ENCODE data around the gene RBFOX2.

Gene RBFOX2

DNA sequence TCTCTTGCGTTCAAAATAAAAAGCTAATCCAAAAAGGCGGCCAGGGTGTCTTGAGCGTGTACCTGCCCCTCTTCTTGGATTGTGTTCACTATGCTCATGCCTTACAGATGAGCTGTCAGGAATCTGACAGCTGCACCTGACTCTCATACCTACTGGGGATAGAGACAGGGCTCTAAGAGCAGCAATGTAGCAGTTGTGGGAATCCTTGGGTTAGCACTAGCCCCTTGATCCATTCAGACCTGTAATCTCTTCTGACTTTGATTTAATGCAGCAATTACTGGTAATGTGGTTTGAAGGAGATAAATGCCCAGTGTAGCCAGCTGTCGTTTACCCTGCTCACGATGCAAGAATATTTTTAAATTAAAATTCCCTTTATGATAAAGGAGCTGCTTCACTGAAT, 165.2 kb downstream of the RBFOX2 start:
- no peak for DNase-seq (ENCODE audit: low spot score)

DNA sequence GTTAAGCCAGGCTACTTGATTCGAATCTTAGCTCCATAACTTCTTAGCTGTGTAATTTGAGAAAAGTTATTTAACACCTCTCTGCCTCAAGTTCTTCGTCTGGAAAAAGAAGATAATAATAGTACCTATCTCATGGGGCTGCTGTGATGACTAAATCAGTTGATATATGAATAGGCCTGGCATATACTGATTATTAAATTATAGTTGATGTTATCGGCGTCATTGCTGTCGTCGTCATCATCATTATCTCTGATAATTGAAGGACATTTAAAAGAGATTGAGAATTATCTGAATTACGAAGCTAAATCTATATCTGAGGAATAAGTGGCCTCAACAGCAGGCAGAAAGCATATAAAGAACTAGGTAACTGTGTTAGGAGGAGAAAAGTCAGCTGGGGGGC, 165.9 kb downstream of the RBFOX2 start:
- DNase-seq (ENCODE audit: low spot score) = no peak

DNA sequence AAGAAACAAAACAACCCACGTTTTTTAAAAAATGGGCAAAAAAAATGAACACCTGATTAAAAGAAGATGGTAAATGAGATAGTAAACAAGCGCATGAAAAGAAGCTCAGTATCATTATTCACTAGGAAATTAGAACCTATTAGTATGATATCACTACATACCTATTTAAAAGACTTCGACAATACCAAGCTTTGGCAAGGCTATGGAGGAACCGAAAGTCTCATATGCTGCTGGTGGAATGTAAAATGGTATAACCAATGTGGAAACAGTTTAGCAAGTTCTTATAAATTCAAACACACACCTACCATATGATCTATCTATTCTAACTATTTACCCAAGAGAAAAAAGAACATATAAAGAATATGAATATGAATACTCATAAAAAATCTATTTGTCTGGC, 167.2 kb downstream of the RBFOX2 start:
- no peak for DNase-seq (ENCODE audit: low spot score)

GRCh38 chr22:35860837-35861236, 167.8 kb downstream of the RBFOX2 start:
- no peak for DNase-seq (ENCODE audit: low spot score)

GRCh38 chr22:35860087-35860733, 168.4 kb downstream of the RBFOX2 start:
- DNase-seq (ENCODE audit: low spot score) = no peak

- DNase-seq (ENCODE audit: low spot score) = no peak
Measured at GRCh38 chr22:35854334-35854733, 174.3 kb downstream of the RBFOX2 start.

DNA sequence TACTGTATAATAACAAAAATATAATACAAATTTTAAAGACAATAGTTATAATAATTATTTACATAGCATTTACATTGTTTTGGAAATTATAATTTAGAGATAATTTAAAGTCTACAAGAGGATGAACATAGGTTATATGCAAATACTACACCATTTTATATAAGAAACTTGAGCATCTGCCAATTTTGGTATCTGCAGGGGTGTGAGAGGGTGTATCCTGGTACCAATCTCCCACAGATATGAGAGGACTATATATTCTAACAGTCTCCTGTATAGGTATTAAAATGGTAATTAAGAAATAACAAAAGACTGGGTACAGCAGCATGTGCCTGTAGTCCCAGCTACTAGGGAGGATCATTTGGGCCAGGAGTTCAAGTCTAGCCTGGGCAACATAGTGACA, 176.5 kb downstream of the RBFOX2 start:
- no peak for DNase-seq (ENCODE audit: low spot score)

DNA sequence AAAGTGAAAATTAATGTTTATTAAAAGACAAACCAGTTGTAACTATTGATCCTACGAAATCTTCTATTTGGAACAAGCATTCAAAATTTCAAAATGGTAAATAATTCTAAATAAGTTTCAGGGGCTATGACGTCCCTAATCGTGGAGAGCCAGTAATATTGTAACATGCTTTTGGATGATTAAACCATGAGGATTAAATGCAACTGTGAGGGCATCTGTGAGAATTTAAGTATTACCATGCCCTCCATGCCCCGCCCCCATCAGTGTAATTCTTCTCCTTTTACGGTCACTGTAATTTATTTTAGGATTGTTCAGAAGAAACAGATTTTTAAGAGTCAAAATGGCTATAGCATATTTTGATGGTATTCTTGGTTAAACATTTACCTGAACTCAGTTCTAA, 177.8 kb downstream of the RBFOX2 start:
- no peak for DNase-seq (ENCODE audit: low spot score)

- no peak for DNase-seq (ENCODE audit: low spot score)
Measured at GRCh38 chr22:35846804-35847203, 181.8 kb downstream of the RBFOX2 start.

DNA sequence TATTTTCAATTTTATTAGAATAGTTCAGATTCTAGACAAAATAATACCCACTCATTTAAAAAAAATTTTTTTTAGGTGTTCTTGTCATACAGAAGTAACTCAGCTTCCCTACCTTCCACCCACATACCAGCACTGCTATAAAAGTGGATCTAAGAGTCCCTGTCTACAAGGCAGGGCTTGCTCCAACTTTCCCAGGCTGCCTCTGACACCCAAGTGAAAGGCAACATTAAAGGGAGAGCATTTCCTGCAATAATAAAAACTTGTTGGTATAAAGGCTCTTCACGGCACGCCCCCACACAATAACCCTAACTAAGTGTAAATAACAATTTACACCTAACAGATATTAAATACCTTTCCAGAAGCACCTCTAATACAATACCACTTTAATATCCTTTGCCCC, 183.7 kb downstream of the RBFOX2 start:
- no peak for DNase-seq (ENCODE audit: low spot score)

GRCh38 chr22:35842954-35843353, 185.7 kb downstream of the RBFOX2 start:
- no peak for DNase-seq (ENCODE audit: low spot score)

GRCh38 chr22:35842519-35842913, 186.1 kb downstream of the RBFOX2 start:
- no peak for DNase-seq (ENCODE audit: low spot score)

DNA sequence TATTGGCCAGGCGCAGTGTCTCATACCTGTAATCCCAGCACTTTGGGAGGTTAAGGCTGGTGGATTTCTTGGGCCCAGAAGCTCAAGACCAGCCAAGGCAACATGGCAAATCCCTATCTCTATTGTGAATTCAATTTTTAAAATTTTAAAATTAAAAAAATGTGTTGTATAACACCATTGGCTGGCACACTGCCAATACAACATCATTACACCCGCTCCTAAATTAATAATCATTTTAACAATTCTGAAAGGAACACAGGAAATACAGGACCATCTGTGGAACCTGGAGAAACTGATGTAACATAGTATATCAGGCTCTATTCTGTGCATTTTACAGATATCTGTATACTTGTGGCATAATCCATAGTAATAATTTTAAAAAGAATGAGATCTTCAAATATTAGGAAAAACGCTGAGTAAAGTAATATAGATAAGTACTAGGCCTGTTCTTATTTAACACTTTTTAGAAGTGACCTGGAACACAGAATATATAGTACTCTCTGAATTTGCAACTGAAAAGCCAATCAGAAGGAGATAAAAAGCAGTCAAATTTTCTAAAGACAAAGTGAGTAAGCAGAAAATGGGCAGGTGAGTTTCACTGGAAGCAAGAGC, 186.6 kb downstream of the RBFOX2 start:
- no peak for DNase-seq (ENCODE audit: low spot score)

GRCh38 chr22:35840302-35840739, 188.3 kb downstream of the RBFOX2 start:
- peak; percentile 63 for DNase-seq (ENCODE audit: low spot score)

DNA sequence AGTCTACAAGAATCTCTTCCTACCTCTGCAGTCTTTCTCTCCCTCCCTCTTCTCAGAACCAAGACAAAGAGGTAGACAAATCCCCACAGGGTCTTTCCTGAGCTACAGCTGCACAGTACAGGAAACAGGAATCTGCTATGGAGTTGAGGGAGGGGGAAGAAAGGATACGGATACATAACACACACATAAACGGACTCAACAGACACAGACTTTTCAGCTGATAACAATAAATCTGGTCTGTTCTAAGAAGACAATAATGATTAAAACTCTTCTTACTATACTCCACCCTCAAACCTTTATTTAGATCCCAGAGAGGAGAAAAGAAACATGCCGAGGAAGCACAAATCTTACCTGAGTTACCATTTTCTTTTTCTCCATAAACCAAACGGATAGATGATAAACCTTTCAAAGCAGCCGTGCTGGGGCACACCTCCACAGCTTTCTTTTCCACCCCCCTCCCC, 188.8 kb downstream of the RBFOX2 start:
- DNase-seq (ENCODE audit: low spot score) = peak; percentile 30

- peak; percentile 60 for DNase-seq (ENCODE audit: low spot score)
Measured at GRCh38 chr22:35838855-35839576, 189.6 kb downstream of the RBFOX2 start.

DNA sequence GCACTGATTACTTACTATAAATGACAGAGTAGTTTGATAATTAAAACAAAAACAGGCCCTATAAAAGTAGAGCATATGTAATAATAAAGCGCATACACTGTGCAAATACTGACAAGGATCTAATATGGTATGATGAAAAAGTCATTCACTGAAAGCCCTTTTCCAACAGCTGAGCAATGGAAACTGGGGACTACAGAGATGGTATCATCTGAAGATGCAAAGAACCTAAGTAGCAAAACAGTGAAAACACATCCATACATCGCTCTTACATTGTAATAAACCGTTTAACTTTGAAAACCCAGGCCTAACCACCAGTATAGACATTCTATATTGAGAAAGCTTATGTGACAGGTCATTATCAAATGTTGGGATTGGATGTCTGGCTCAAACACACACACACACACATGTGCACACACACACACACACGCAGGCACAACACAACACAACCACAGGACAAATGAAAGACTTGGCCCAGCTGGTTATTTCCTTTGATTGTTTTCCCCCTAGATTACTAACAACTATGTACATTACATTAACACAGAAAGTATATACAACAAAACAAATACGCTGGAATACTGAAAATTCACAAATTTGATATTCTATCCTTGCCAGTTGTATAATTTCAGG, 191.4 kb downstream of the RBFOX2 start:
- DNase-seq (ENCODE audit: low spot score) = no peak

- DNase-seq (ENCODE audit: low spot score) = peak; percentile 64
Measured at GRCh38 chr22:35835998-35836691, 192.5 kb downstream of the RBFOX2 start.

- no peak for DNase-seq (ENCODE audit: low spot score)
Measured at GRCh38 chr22:35835267-35835997, 193.2 kb downstream of the RBFOX2 start.

DNA sequence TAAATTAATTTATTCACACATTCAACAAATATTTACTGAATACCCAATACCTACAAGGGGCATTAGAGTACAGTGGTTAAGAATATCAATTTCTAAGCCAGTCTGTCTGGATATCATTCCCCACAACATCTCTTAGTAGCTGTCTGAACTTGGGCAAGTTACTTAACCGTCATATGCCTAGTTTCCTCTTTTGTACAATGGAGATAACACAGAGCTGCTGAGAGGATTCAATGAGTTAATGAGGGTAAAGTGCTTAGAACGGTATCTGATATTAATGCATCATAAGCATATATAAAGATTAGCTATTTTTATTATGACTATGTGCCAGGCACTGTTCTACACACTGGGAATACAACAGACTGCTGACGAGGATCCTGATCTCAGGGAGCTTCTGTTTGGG, 194.6 kb downstream of the RBFOX2 start:
- no peak for DNase-seq (ENCODE audit: low spot score)

GRCh38 chr22:35830305-35830704, 198.3 kb downstream of the RBFOX2 start:
- no peak for DNase-seq (ENCODE audit: low spot score)
